GM18507 (cell line): ENCODE measurements around the gene A2ML1.
"Not testable (repeated sequence)": the region's sequence is repeated elsewhere in the genome, so short reads cannot be mapped to it uniquely, and the experiment has no call there.

ENCODE experiments used
- DNase-seq: peaks from one replicate; pipeline ENCODE4 v3.0.0; 2011; ENCODE audit warnings: low read depth; ENCODE audit not compliant: insufficient read length; ENCODE audit errors: extremely low spot score
- FAIRE-seq: peaks from 2 replicates; lab custom pipeline; 2011; peaks lifted over from hg19 to GRCh38; lab: Jason Lieb, UNC

A2ML1 gene

GRCh38 chr12:8841778-8842177, 19.4 kb downstream of the A2ML1 start:
- FAIRE-seq = no peak

GRCh38 chr12:8844665-8845064, 22.2 kb downstream of the A2ML1 start:
- DNase-seq (no peak), FAIRE-seq (no peak)

More at GRCh38 chr12:8841778-8842177, 19.4 kb downstream of the A2ML1 start:
- no peak for DNase-seq

- DNase-seq (no peak), FAIRE-seq (no peak)
Observed at GRCh38 chr12:8846305-8846704, 23.9 kb downstream of the A2ML1 start.

- no peak for FAIRE-seq
- DNase-seq = no peak
Observed at GRCh38 chr12:8847435-8847834, 25.0 kb downstream of the A2ML1 start.

GRCh38 chr12:8849876-8850275, 27.5 kb downstream of the A2ML1 start:
- DNase-seq (no peak), FAIRE-seq (no peak)

GRCh38 chr12:8852119-8852518, 29.7 kb downstream of the A2ML1 start:
- DNase-seq (no peak), FAIRE-seq (no peak)

- FAIRE-seq = no peak
- no peak for DNase-seq
Observed at GRCh38 chr12:8855891-8856290, 33.5 kb downstream of the A2ML1 start.

- FAIRE-seq, DNase-seq: not testable (repeated sequence)
Observed at GRCh38 chr12:8859448-8859847, 37.0 kb downstream of the A2ML1 start.

GRCh38 chr12:8860165-8860961, 37.9 kb downstream of the A2ML1 start:
- peak; percentile 68 for FAIRE-seq

GRCh38 chr12:8866429-8866828, 44.0 kb downstream of the A2ML1 start:
- no peak for DNase-seq
- FAIRE-seq = no peak

More at GRCh38 chr12:8860165-8860961, 37.9 kb downstream of the A2ML1 start:
- no peak for DNase-seq

GRCh38 chr12:8867009-8867408, 44.6 kb downstream of the A2ML1 start:
- FAIRE-seq (no peak), DNase-seq (no peak)

GRCh38 chr12:8867786-8868185, 45.4 kb downstream of the A2ML1 start:
- DNase-seq (no peak), FAIRE-seq (no peak)

- peak; percentile 29 for FAIRE-seq
Observed at GRCh38 chr12:8870586-8870985, 48.2 kb downstream of the A2ML1 start.

GRCh38 chr12:8871068-8871467, 48.6 kb downstream of the A2ML1 start:
- FAIRE-seq (no peak), DNase-seq (no peak)

More at GRCh38 chr12:8870586-8870985, 48.2 kb downstream of the A2ML1 start:
- no peak for DNase-seq

GRCh38 chr12:8876887-8877286, 54.5 kb downstream of the A2ML1 start:
- DNase-seq (no peak), FAIRE-seq (no peak)

GRCh38 chr12:8886502-8887284, 64.3 kb downstream of the A2ML1 start:
- DNase-seq = no peak
- FAIRE-seq = no peak

GRCh38 chr12:8887285-8887715, 64.9 kb downstream of the A2ML1 start:
- no peak for DNase-seq
- FAIRE-seq = no peak

- peak; percentile 79 for FAIRE-seq
Observed at GRCh38 chr12:8890313-8891085, 68.1 kb downstream of the A2ML1 start.

GRCh38 chr12:8891976-8892375, 69.6 kb downstream of the A2ML1 start:
- DNase-seq (no peak), FAIRE-seq (no peak)

More at GRCh38 chr12:8890313-8891085, 68.1 kb downstream of the A2ML1 start:
- DNase-seq = peak; percentile 33

- DNase-seq = no peak
- no peak for FAIRE-seq
Observed at GRCh38 chr12:8894378-8894777, 72.0 kb downstream of the A2ML1 start.
